ENCODE results near the gene CABCOCO1. TPM values are rescaled to one million over a fixed set of nuclear protein-coding genes. Genes with fewer than 3 reads are reported as not detected.
A peak's percentile ranks its signal among the peaks of the same experiment; 100 is the strongest.

The CABCOCO1 gene
- total and polyA plus RNA-seq, 9 of the 15 experiments (the other 6 are each of a cell fraction or from before 2014, with no cell fraction given) = 0.04 TPM; not detected in 8

GRCh38 chr10:61776615-61777266 lies 114.0 kb downstream of the CABCOCO1 start:
- Histone ChIP-seq H3K4me3 (no peak overlapping the region), H3K27ac (ENCODE audit: extremely low read depth, low read depth, low read length) (no peak overlapping the region), H2AFZ (ENCODE audit: low read depth, low read length) (peak overlapping the region; percentile 50; the same call in 1 of the 2 replicates), H3K9me3 (replicated peaks; ENCODE audit: control insufficient read depth, insufficient read depth, low read depth, low read length) (no peaks in the 10 kb centered on the region), H3K36me3 (ENCODE audit: control insufficient read depth, insufficient read depth, low read length) (no peaks in the 10 kb centered on the region; the same call in 2 of the 3 replicates), H3K4me1 (replicated peaks in 1 of 2; ENCODE audit: control insufficient read depth in 2 of 2, insufficient read depth in 2 of 2, low read length in 2 of 2) (peaks cover 0 to 41% of the 10 kb centered on the region in 2 experiments; a peak in 4 of 5 replicates), H3K9ac (ENCODE audit: insufficient read depth in 1 of 2, low read depth in 2 of 2, low read length in 2 of 2) (no peak overlapping the region), H3K27me3 (ENCODE audit: control insufficient read depth in 2 of 2, insufficient read depth in 2 of 2, low read length in 2 of 2) (no peaks in the 10 kb centered on the region), H3K4me2 (ENCODE audit: insufficient read depth, low read length) (no peak overlapping the region), H3K9me1 (ENCODE audit: control insufficient read depth, insufficient read depth, low read length) (no peaks in the 10 kb centered on the region), H3K79me2 (ENCODE audit: control insufficient read depth, insufficient read depth, low read length) (no peaks in the 10 kb centered on the region), H4K20me1 (replicated peaks; ENCODE audit: control insufficient read depth, insufficient read depth, low read length) (no peaks in the 10 kb centered on the region)
- DNase-seq (ENCODE audit: extremely low read depth in 1 of 4, low spot score in 3 of 4) (no peak), ATAC-seq (no peak), FAIRE-seq (no peak)
- in situ Hi-C loops (cut with MboI) (no loop called here), intact Hi-C loops (cut with micrococcal nuclease) (no loop called here)
- 59% methylated on average over 7 of the region's 7 CpGs for WGBS (ENCODE audit: insufficient coverage, low coverage, missing lambda C conversion rate)
- ChIA-PET POLR2A (interaction anchor here (10.5 kb wide), 1 partner anchor 13 kb away, joined by 80 read pairs; no protein-coding TSS in a partner anchor), CTCF (ENCODE audit: low intra/inter-chr PET ratio) (no interaction called here)
- no TSS peak for BruUV-seq (replicated peaks)
- TF ChIP-seq ZNF586 (CRISPR knock-in tag; conservative IDR thresholded peaks at IDR 0.05) (no peak), REST (IDR thresholded peaks at IDR 0.05; ENCODE audit: borderline replicate concordance) (no peak), REST (CRISPR knock-in tag; IDR thresholded peaks at IDR 0.05; ENCODE audit: low read depth) (no peak), ARID3A (IDR thresholded peaks at IDR 0.05; ENCODE audit: borderline replicate concordance, low read depth, low read length) (no peak), CBFA2T3 (IDR thresholded peaks at IDR 0.05) (no peak), PBX2 (CRISPR knock-in tag; IDR thresholded peaks at IDR 0.05; ENCODE audit: low read depth) (no peak), PBX2 (tag; conservative IDR thresholded peaks at IDR 0.05; ENCODE audit: low read depth) (no peak), CREB1 (IDR thresholded peaks at IDR 0.05) (no peak), CREB1 (CRISPR knock-in tag; IDR thresholded peaks at IDR 0.05) (no peak), BACH1 (tag; IDR thresholded peaks at IDR 0.05) (no peak)

Data from K562 (cell line).